Skin of body (tissue), 2 donors: Measurements from ENCODE around the gene NWD2. TPM values are rescaled to one million over a fixed set of nuclear protein-coding genes. Genes with fewer than 3 reads are reported as not detected.

Experiments used
- DNase-seq: peaks from one replicate; lab custom pipeline; 2025; lab: John Stamatoyannopoulos, UW
- total RNA-seq: library from RNA; depleted of rRNA; stranded (reverse); fragments of >200 nt; gene quantifications from one replicate; pipeline ENCODE4 v1.2.3, GENCODE V29; 2014

The NWD2 gene
- total RNA-seq, 1 donor from 2014 or later, result 0.30 TPM

- no peak for DNase-seq
These were observed 196.0 kb downstream of the NWD2 start for GRCh38 chr4:37440501-37440900.

- DNase-seq, result no peak
These were observed 196.9 kb downstream of the NWD2 start for GRCh38 chr4:37441231-37442061.

GRCh38 chr4:37442062-37442323 is 197.4 kb downstream of the NWD2 start:
- DNase-seq, result no peak

GRCh38 chr4:37443137-37443536 is 198.6 kb downstream of the NWD2 start:
- DNase-seq, result no peak

- no peak for DNase-seq
These were observed 200.5 kb downstream of the NWD2 start for GRCh38 chr4:37445023-37445422.

GRCh38 chr4:37446016-37446415 is 201.5 kb downstream of the NWD2 start:
- DNase-seq, result no peak

- DNase-seq, result no peak
These were observed 203.3 kb downstream of the NWD2 start for GRCh38 chr4:37447886-37448285.

- DNase-seq, result no peak
These were observed 205.8 kb downstream of the NWD2 start for GRCh38 chr4:37450309-37450708.

GRCh38 chr4:37450911-37451310 is 206.4 kb downstream of the NWD2 start:
- DNase-seq, result no peak

GRCh38 chr4:37451656-37452055 is 207.1 kb downstream of the NWD2 start:
- DNase-seq, result no peak

GRCh38 chr4:37452952-37453280 is 208.4 kb downstream of the NWD2 start:
- DNase-seq, result peak; percentile 19

GRCh38 chr4:37453281-37453998 is 208.9 kb downstream of the NWD2 start:
- DNase-seq, result no peak

GRCh38 chr4:37453999-37454800 is 209.7 kb downstream of the NWD2 start:
- no peak for DNase-seq

GRCh38 chr4:37455301-37456131 is 211.0 kb downstream of the NWD2 start:
- DNase-seq, result no peak

GRCh38 chr4:37461801-37462200 is 217.3 kb downstream of the NWD2 start:
- DNase-seq, result no peak

GRCh38 chr4:37463033-37463856 is 218.7 kb downstream of the NWD2 start:
- no peak for DNase-seq

- DNase-seq, result peak; percentile 16
These were observed 220.0 kb downstream of the NWD2 start for GRCh38 chr4:37464373-37465128.

GRCh38 chr4:37465296-37465695 is 220.8 kb downstream of the NWD2 start:
- no peak for DNase-seq

GRCh38 chr4:37465845-37466244 is 221.3 kb downstream of the NWD2 start:
- DNase-seq, result no peak

GRCh38 chr4:37467223-37467622 is 222.7 kb downstream of the NWD2 start:
- no peak for DNase-seq
